KMS-11 (cell line): ENCODE measurements around the gene DMRTB1.

Source experiments
- H2AFZ ChIP-seq: fragments of 200-600 bp; sonication (generic); 2 replicates; pipeline ENCODE4 v1.6.1; 2016; ENCODE audit warnings: antibody characterized with exemption, mixed run types, low read depth
- H3K27ac ChIP-seq: fragments of 200-600 bp; sonication (generic); 2 replicates; pipeline ENCODE4 v1.6.1; 2016; ENCODE audit warnings: mild to moderate bottlenecking, mixed run types
- H3K27me3 ChIP-seq: fragments of 200-600 bp; sonication (generic); 2 replicates; pipeline ENCODE4 v1.6.1; 2017; ENCODE audit warnings: mild to moderate bottlenecking, low read depth, mixed run types, moderate library complexity; ENCODE audit not compliant: insufficient read depth
- H3K36me3 ChIP-seq: fragments of 200-600 bp; sonication (generic); 2 replicates; pipeline ENCODE4 v1.6.1; 2017; ENCODE audit warnings: mild to moderate bottlenecking, mixed run types; ENCODE audit not compliant: insufficient read depth
- H3K4me1 ChIP-seq: fragments of 200-600 bp; sonication (generic); 2 replicates; pipeline ENCODE4 v1.6.1; 2016; ENCODE audit warnings: mild to moderate bottlenecking, low read depth, mixed run types; ENCODE audit not compliant: poor library complexity, severe bottlenecking
- H3K4me2 ChIP-seq: fragments of 200-600 bp; sonication (generic); 2 replicates; pipeline ENCODE4 v1.7.0; 2016; ENCODE audit warnings: mild to moderate bottlenecking, mixed run types
- H3K4me3 ChIP-seq: fragments of 200-600 bp; sonication (generic); IDR thresholded peaks from 2 replicates; pipeline ENCODE4 v1.6.1; 2017; ENCODE audit warnings: low read depth, low read length, mixed read lengths; ENCODE audit not compliant: insufficient read depth
- H3K79me2 ChIP-seq: fragments of 200-600 bp; sonication (generic); 2 replicates; pipeline ENCODE4 v1.6.1; 2016; ENCODE audit warnings: low read depth, mixed run types; ENCODE audit not compliant: insufficient read depth
- H3K9ac ChIP-seq: fragments of 200-600 bp; sonication (generic); 2 replicates; pipeline ENCODE4 v1.6.1; 2016; ENCODE audit warnings: mild to moderate bottlenecking, mixed run types
- H4K20me1 ChIP-seq: fragments of 200-600 bp; sonication (generic); 2 replicates; pipeline ENCODE4 v1.6.1; 2016; ENCODE audit warnings: mild to moderate bottlenecking, mixed run types; ENCODE audit not compliant: insufficient read depth
- TF ChIP-seq, protein P1 (sequence below): fragments of 200-600 bp; sonication (generic); conservative IDR thresholded peaks from 2 replicates; pipeline ENCODE4 v1.6.1; 2017; ENCODE audit warnings: low read depth, mild to moderate bottlenecking, antibody characterized with exemption, low read length, moderate library complexity, mixed read lengths

Gene DMRTB1

DNA sequence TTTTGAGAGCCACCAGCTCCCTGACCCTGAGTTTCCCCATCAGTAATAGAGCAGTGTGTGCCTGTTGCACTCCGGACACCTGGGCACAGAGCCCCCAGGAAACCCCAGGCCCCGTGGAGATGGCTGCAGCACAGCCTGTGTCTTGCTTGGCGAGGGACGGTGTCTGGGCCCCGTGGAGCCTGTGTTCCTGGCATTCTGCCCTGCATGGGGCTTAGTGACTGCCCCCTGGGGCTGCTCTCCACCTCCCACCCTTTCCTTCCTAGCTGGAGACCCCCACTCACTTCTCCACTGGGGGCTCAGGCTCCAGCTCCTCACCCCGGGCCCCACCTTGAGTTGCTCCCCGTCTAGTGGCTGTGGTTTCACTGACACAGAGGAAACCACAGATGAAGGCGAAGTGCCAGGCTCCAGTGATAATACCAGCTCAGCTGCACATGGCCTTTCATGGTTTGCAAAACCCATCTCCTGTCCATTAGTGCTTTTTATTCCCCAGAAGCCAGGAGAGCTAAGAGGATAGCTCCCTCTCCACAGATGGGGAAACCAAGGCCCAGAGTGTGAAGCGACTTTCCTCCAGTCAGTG, 39.4 kb downstream of the DMRTB1 start:
- Histone ChIP-seq H3K4me2 (peak overlapping the region; percentile 5; the same call in 1 of the 2 replicates), H3K4me3 (no peak overlapping the region), H3K9ac (no peak overlapping the region; the same call in 1 of the 2 replicates), H3K27ac (no peak overlapping the region), H3K79me2 (no peaks in the 10 kb centered on the region), H2AFZ (peak overlapping the region; percentile 0; the same call in 1 of the 2 replicates), H3K27me3 (no peaks in the 10 kb centered on the region), H3K4me1 (peaks cover 15% of the 10 kb centered on the region), H4K20me1 (no peaks in the 10 kb centered on the region), H3K36me3 (no peaks in the 10 kb centered on the region)
- TF ChIP-seq, protein P1, sequence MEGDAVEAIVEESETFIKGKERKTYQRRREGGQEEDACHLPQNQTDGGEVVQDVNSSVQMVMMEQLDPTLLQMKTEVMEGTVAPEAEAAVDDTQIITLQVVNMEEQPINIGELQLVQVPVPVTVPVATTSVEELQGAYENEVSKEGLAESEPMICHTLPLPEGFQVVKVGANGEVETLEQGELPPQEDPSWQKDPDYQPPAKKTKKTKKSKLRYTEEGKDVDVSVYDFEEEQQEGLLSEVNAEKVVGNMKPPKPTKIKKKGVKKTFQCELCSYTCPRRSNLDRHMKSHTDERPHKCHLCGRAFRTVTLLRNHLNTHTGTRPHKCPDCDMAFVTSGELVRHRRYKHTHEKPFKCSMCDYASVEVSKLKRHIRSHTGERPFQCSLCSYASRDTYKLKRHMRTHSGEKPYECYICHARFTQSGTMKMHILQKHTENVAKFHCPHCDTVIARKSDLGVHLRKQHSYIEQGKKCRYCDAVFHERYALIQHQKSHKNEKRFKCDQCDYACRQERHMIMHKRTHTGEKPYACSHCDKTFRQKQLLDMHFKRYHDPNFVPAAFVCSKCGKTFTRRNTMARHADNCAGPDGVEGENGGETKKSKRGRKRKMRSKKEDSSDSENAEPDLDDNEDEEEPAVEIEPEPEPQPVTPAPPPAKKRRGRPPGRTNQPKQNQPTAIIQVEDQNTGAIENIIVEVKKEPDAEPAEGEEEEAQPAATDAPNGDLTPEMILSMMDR = no peak

DNA sequence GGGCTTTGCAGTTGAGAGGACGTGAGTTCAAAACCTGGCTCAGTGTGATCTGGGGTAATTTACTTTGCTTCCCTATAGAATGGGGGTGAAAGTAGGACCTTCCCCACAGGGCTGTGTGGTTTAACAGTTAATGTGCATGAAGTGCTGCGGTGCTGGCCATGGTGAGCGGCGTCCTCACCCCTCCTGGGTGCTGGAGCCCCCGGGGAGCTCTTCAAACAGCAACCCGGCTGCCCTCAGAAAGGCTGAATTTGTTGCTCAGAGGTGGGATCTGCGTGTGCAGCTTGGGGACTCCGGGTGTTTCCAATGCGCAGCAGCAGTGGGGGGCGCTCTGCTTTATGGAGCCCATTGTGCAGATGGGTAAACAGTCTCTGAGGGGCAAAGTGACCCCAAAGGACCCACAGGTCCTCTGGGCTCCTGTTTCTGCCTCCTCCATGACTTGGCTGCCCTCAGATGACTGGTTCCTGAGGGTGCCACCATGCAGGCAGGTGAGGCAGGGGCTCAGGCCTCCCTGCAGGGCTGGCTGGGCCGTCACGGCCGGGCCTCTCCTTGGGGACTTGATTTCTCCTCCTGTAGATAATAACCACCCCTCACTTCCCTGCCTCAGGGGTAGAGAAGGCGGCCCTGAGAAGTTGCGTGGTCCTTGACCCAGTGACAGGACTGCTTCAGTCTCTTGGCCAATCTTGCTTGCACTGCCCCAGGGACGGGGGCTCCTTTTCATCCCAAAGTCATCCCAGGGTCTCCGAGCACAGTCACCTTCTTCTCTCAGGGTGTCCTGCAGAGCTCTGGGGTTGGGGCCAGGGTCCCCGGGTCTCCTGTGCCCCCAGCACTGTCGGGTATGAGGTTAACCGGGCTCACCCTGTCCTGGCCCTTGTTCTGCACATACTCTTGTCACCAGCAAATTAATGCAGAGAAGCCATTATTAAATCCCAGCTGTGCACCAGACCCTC, 40.3 kb downstream of the DMRTB1 start:
- TF ChIP-seq, protein P1 = no peak
- H3K4me3 ChIP-seq = no peak overlapping the region

DNA sequence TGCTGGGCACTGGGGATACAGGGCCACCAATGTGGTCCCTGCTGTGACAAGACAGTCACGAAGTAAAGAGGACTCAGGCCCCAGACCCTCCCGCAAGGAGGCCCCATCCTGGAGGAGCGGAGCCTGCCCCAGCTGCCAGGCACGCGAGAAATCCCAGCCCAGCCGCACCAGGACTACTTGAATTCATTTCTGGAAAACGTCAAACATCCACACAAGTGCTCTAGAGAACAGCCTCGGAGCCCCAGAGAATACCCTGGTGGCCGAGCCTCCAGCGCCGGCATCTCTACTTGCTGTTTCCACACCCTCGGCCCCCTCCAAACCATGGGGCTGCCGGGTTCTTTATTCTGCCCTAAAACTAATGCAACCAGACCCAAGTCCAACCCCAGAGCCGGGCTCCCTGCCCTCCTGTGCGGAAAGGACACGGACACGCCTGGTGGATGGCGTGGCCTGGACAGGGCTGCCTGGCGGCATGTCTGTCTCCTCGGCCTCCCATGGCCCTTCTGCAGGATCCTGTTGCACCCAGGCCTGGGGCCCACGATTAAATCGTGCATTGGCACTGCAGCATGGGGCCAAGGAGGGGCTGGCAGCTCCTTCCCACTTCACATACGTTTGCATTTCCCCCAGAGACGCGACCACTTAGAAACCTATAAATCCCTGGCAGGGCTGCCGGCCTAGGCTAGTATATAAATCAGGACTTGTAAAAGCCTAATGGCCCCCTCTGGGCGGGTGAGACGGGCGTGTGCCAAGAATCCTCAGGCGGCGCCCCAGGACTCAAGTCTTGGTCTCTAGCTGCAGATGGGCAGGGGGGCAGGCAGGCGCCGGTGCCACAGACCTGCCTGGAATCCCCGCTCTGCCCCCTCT, 41.2 kb downstream of the DMRTB1 start:
- no peak overlapping the region for H3K4me2 ChIP-seq

More for the DNA sequence above, 40.3 kb downstream of the DMRTB1 start:
- Histone ChIP-seq H3K4me2 (peak overlapping the region; percentile 5; the same call in 1 of the 2 replicates), H3K27me3 (no peaks in the 10 kb centered on the region), H2AFZ (no peak overlapping the region), H3K9ac (no peak overlapping the region), H3K79me2 (no peaks in the 10 kb centered on the region), H3K4me1 (peaks cover 15% of the 10 kb centered on the region), H4K20me1 (no peaks in the 10 kb centered on the region), H3K27ac (no peak overlapping the region), H3K36me3 (no peaks in the 10 kb centered on the region)

More for the DNA sequence above, 41.2 kb downstream of the DMRTB1 start:
- no peaks in the 10 kb centered on the region for H3K79me2 ChIP-seq
- no peaks in the 10 kb centered on the region for H4K20me1 ChIP-seq
- H3K27ac ChIP-seq = no peak overlapping the region
- no peak overlapping the region for H3K4me3 ChIP-seq
- H3K27me3 ChIP-seq = no peaks in the 10 kb centered on the region
- H3K36me3 ChIP-seq = no peaks in the 10 kb centered on the region
- H2AFZ ChIP-seq = no peak overlapping the region
- TF ChIP-seq, protein P1 = no peak
- H3K9ac ChIP-seq = no peak overlapping the region
- peaks cover 15% of the 10 kb centered on the region for H3K4me1 ChIP-seq
